GM12801 (cell line): ENCODE measurements around the gene RASSF3.

Experiments
- TF ChIP-seq, protein P1 (sequence below): IDR thresholded peaks from one replicate; pipeline ENCODE4 v1.5.1; 2011; ENCODE audit warnings: control low read depth; ENCODE audit not compliant: insufficient read length; ENCODE audit errors: extremely low read depth

RASSF3 gene

DNA sequence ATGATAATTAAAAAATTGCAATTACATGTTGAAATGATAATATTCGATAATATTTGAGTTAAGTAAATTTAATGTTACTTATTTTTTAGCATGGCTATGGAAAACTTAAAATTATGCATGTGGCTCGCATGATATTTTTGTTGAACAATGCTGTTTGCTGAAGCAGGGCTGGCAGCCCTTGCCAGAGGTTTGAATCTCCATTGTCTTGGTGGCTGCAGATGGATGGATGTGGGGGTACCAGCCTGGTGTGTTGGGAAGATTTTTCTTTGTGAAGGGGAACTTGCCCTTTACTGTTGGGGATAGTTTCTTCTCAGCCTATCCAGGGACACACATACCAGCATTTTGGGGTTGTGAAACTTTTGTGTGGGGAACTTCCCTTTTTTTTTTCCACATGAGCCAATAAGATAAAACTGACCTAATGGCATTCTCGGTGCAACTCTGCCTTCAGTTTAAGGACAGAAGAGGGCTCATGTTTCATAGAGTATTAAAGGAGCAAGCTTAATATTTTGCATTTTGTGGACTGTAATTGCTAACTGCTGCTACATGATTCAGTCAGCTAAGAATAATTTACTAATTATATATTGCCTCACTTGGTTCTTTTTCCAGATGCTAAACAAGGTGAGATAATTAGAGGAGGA, 8.8 kb downstream of the RASSF3 start:
- TF ChIP-seq, protein P1, sequence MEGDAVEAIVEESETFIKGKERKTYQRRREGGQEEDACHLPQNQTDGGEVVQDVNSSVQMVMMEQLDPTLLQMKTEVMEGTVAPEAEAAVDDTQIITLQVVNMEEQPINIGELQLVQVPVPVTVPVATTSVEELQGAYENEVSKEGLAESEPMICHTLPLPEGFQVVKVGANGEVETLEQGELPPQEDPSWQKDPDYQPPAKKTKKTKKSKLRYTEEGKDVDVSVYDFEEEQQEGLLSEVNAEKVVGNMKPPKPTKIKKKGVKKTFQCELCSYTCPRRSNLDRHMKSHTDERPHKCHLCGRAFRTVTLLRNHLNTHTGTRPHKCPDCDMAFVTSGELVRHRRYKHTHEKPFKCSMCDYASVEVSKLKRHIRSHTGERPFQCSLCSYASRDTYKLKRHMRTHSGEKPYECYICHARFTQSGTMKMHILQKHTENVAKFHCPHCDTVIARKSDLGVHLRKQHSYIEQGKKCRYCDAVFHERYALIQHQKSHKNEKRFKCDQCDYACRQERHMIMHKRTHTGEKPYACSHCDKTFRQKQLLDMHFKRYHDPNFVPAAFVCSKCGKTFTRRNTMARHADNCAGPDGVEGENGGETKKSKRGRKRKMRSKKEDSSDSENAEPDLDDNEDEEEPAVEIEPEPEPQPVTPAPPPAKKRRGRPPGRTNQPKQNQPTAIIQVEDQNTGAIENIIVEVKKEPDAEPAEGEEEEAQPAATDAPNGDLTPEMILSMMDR, result no peak

DNA sequence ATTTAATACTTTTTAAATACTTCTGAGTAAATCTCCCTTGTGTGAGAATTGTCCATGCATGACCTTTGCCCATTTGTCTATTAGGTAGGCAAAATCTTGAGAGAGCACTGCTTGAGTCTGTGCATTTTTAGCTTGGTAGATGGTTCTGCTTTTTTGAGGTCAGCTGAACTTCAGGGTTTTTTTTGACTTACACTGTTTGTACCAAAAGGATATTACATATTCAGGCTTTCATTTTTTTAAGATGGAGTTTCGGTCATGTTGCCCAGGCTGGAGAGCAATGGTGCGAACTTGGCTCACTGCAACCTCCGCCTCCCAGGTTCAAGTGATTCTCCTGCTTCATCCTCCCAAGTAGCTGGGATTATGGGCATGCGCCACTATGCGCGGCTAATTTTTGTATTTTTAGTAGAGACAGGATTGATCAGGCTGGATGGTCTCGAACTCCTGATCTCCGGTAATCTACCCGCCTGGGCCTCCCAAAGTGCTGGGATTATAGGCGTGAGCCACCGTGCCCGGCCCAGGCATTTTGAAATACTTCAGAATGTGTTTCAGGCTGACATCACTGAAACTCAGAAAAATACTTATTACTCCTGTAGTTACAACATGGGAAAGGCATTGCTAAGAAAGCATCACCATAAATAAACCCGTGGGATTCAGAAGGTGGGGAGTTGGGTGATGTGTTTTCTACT, 11.1 kb downstream of the RASSF3 start:
- TF ChIP-seq, protein P1, result no peak

DNA sequence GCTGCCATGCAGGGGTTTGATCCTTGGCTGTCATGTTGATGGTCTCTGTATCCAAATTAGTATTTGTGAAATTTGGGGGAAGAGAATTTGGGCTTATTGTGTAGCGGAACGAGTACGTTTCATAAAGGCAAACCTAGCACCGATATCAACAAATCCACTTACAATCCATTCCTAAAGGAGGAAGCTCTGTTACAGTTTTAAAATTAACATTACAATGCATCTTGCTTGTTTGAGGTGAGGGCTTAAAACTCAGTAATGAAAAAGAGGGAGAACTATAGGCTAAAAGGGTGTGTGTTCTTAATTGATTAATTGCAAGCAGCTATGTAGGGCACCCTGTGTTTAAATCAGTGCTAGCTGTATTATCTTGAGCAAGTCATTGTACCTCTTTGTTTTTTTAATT, 13.7 kb downstream of the RASSF3 start:
- TF ChIP-seq, protein P1, result no peak

DNA sequence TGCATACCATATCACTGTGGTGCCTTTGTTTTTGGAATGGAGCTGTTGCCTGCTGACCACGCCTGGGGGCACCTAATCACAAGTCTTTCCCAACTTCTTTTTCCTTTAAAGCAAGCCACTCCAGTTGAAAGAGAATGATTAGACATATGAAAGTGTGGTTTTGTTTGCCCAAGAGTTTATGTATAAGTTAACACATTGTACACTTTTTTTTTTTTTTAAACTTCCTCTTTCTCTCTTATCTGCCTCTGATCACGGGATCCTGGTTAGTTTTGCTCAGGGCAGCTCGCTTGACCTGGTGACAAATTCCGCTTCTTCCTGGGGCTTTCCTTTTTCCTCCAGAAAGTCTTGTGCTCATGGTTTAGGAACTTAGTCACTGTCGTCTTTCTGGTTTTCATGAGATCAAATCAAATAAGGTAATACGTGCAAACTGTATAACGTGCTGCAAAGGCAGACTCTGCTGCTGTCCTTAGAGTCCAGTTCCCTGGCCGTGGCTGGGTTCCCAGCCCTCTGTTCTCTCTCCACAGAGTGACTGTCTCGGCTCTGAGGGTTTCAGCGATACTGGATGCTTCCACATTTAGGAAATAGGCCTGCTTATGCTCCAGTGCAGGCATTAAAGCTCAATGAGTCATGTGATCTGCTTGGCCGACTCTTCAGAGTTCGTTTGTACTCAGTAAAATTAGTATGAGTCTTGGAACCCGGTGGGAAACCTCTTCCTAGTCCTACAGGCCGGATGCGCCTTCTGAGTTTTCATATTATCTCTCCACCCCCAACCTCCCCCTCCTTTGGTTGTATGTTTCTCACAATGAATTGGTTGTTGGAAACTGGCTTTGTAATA, 15.2 kb downstream of the RASSF3 start:
- TF ChIP-seq, protein P1, result no peak

DNA sequence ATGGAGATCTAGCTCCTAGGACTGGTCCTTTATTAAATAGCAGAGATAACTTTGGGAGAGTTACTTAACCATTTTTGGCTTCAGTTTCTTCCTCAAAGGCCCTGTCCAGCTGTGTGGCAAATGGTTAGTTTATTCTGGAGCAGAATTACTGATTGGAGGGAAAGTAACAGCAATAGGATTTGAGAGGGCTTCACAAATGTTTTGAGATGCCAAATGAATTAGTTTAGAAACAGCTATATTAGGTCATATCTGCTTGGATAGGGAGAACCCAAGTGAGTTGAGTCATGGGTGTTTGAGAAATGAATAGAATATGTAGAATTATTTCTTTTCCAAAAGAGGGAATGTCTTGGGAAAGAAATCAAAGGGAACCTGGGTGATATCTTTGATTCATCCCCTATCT, 17.5 kb downstream of the RASSF3 start:
- TF ChIP-seq, protein P1, result no peak

DNA sequence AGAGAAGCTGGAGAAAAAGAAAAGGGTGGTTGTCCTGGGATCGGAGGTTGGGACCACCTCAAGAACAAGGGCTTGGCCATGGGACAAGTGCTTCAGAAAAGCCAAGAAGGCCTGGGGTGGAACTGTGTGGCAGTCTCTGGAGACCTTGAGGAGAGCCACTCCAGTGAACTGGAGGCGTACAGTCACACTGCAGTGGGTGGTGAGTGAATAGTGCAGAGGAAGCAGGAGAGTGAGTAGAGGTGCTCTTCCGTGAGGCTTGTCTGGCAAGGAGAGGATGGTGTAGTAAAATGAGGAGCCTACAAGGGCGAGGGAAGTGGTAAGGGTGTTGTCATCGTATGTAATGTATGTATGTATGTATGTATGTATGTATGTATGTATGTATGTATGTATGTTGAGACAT, 20.9 kb downstream of the RASSF3 start:
- TF ChIP-seq, protein P1, result no peak
